ENCODE data around the gene UBE2R2.

UBE2R2 gene

GRCh38 chr9:33907347-33907746, 90.4 kb downstream of the UBE2R2 start:
- no peak overlapping the region for H2BK12ac ChIP-seq (ENCODE audit: low read length in 2 of 2)
- no peak overlapping the region for H2AK5ac ChIP-seq (ENCODE audit: low read length, severe bottlenecking)
- no peak overlapping the region for H2AFZ ChIP-seq (ENCODE audit: low read depth, low read length)
- 98% methylated on average over 2 of the region's 4 CpGs for WGBS
- H3K4ac ChIP-seq (ENCODE audit: low read depth in 1 of 2, low read length in 2 of 2), result no peak overlapping the region
- no peak overlapping the region for H2BK15ac ChIP-seq (ENCODE audit: low read depth, poor library complexity, severe bottlenecking)
- no peaks in the 10 kb centered on the region for H3K27me3 ChIP-seq (ENCODE audit: control insufficient read depth in 1 of 2, insufficient read depth in 1 of 2, low read length in 2 of 2)
- no peaks in the 10 kb centered on the region for H3K9me3 ChIP-seq (ENCODE audit: control insufficient read depth, low read length)
- no peak overlapping the region for H3K14ac ChIP-seq (ENCODE audit: low read length in 2 of 2)
- no peak overlapping the region for H4K8ac ChIP-seq (ENCODE audit: low read length)
- H3K4me2 ChIP-seq (ENCODE audit: low read length, poor library complexity, severe bottlenecking), result no peak overlapping the region
- H3K9ac ChIP-seq (ENCODE audit: low read length), result no peak overlapping the region
- H4K91ac ChIP-seq (ENCODE audit: low read length), result no peak overlapping the region
- no peak overlapping the region for H3K23ac ChIP-seq (ENCODE audit: low read length in 2 of 2)
- no peak overlapping the region for H2BK120ac ChIP-seq (ENCODE audit: low read depth, low read length)
- peaks cover 0 to 48% of the 10 kb centered on the region in 2 experiments for H3K36me3 ChIP-seq (ENCODE audit: control insufficient read depth in 1 of 2, insufficient read depth in 2 of 2, low read depth in 1 of 2, low read length in 2 of 2)
- peaks cover 2% of the 10 kb centered on the region for H3K4me1 ChIP-seq (ENCODE audit: control insufficient read depth, insufficient read depth, low read depth, low read length)
- DNase-seq, result no peak
- H3K79me1 ChIP-seq (replicated peaks; ENCODE audit: low read length, poor library complexity, severe bottlenecking), result peaks cover 18% of the 10 kb centered on the region
- no peak overlapping the region for H3K27ac ChIP-seq (ENCODE audit: low read length, poor library complexity, severe bottlenecking)
- H3K18ac ChIP-seq (ENCODE audit: low read depth in 1 of 2, low read length in 2 of 2), result no peak overlapping the region
- no peak overlapping the region for H3K4me3 ChIP-seq (ENCODE audit: insufficient read depth in 1 of 2, low read depth in 1 of 2, low read length in 2 of 2)
- H2BK5ac ChIP-seq (ENCODE audit: low read depth, low read length, poor library complexity, severe bottlenecking), result no peak overlapping the region

- H2BK5ac ChIP-seq (ENCODE audit: low read depth, low read length, poor library complexity, severe bottlenecking), result no peak overlapping the region
- H3K23ac ChIP-seq (ENCODE audit: low read length in 2 of 2), result no peak overlapping the region
- no peak overlapping the region for H2BK12ac ChIP-seq (ENCODE audit: low read length in 2 of 2)
- no peak overlapping the region for H3K4me3 ChIP-seq (ENCODE audit: insufficient read depth in 1 of 2, low read depth in 1 of 2, low read length in 2 of 2)
- H4K91ac ChIP-seq (ENCODE audit: low read length), result no peak overlapping the region
- 100% methylated on average over 3 of the region's 3 CpGs for WGBS
- H3K27me3 ChIP-seq (ENCODE audit: control insufficient read depth in 1 of 2, insufficient read depth in 1 of 2, low read length in 2 of 2), result no peaks in the 10 kb centered on the region
- H3K14ac ChIP-seq (ENCODE audit: low read length in 2 of 2), result no peak overlapping the region
- H3K36me3 ChIP-seq (ENCODE audit: control insufficient read depth in 1 of 2, insufficient read depth in 2 of 2, low read depth in 1 of 2, low read length in 2 of 2), result peaks cover 4 to 53% of the 10 kb centered on the region in 2 experiments
- H2BK120ac ChIP-seq (ENCODE audit: low read depth, low read length), result no peak overlapping the region
- H2BK15ac ChIP-seq (ENCODE audit: low read depth, poor library complexity, severe bottlenecking), result no peak overlapping the region
- no peak overlapping the region for H3K9ac ChIP-seq (ENCODE audit: low read length)
- no peaks in the 10 kb centered on the region for H3K9me3 ChIP-seq (ENCODE audit: control insufficient read depth, low read length)
- no peak overlapping the region for H2AFZ ChIP-seq (ENCODE audit: low read depth, low read length)
- H3K4me1 ChIP-seq (ENCODE audit: control insufficient read depth, insufficient read depth, low read depth, low read length), result peaks cover 2% of the 10 kb centered on the region
- no peak overlapping the region for H3K18ac ChIP-seq (ENCODE audit: low read depth in 1 of 2, low read length in 2 of 2)
- H3K79me1 ChIP-seq (replicated peaks; ENCODE audit: low read length, poor library complexity, severe bottlenecking), result peaks cover 18% of the 10 kb centered on the region
- no peak overlapping the region for H3K4me2 ChIP-seq (ENCODE audit: low read length, poor library complexity, severe bottlenecking)
- H3K27ac ChIP-seq (ENCODE audit: low read length, poor library complexity, severe bottlenecking), result no peak overlapping the region
- no peak overlapping the region for H2AK5ac ChIP-seq (ENCODE audit: low read length, severe bottlenecking)
- H3K4ac ChIP-seq (ENCODE audit: low read depth in 1 of 2, low read length in 2 of 2), result no peak overlapping the region
- DNase-seq, result no peak
- H4K8ac ChIP-seq (ENCODE audit: low read length), result no peak overlapping the region
These were observed 91.2 kb downstream of the UBE2R2 start for GRCh38 chr9:33908114-33908513.

- Histone ChIP-seq H3K36me3 (ENCODE audit: control insufficient read depth in 1 of 2, insufficient read depth in 2 of 2, low read depth in 1 of 2, low read length in 2 of 2) (peaks cover 6 to 53% of the 10 kb centered on the region in 2 experiments), H3K4me2 (ENCODE audit: low read length, poor library complexity, severe bottlenecking) (no peak overlapping the region)
- DNase-seq, result no peak
These were observed 91.8 kb downstream of the UBE2R2 start for GRCh38 chr9:33908749-33909148.

DNA sequence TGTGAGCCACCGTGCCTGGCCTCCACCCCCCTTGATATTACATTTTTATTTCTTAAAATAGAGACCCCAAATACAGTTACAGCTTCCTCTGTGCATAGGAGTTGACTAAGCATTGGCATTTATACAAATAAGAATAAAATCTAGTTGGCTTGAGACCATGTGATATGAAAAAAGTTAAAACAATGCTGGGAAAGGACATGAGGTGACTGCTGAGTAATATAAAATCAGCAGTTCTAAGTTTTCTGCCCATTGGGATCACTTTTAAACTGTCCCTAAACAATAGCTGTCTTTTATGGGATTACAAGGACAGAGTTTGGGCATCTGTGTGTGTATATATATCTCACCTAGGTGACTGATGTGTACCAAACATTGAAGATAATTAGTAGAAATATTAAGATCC, 96.6 kb downstream of the UBE2R2 start:
- no peak for DNase-seq
- Histone ChIP-seq H2BK15ac (ENCODE audit: low read depth, poor library complexity, severe bottlenecking) (no peak overlapping the region), H3K36me3 (ENCODE audit: control insufficient read depth in 1 of 2, insufficient read depth in 2 of 2, low read depth in 1 of 2, low read length in 2 of 2) (peaks cover 31 to 72% of the 10 kb centered on the region in 2 experiments), H2AK5ac (ENCODE audit: low read length, severe bottlenecking) (no peak overlapping the region), H2BK12ac (ENCODE audit: low read length in 2 of 2) (no peak overlapping the region), H3K4me1 (ENCODE audit: control insufficient read depth, insufficient read depth, low read depth, low read length) (no peaks in the 10 kb centered on the region), H2BK120ac (ENCODE audit: low read depth, low read length) (no peak overlapping the region), H3K18ac (ENCODE audit: low read depth in 1 of 2, low read length in 2 of 2) (no peak overlapping the region), H3K27me3 (ENCODE audit: control insufficient read depth in 1 of 2, insufficient read depth in 1 of 2, low read length in 2 of 2) (no peaks in the 10 kb centered on the region), H3K14ac (ENCODE audit: low read length in 2 of 2) (no peak overlapping the region), H3K4me2 (ENCODE audit: low read length, poor library complexity, severe bottlenecking) (no peak overlapping the region), H3K23ac (ENCODE audit: low read length in 2 of 2) (no peak overlapping the region), H3K4ac (ENCODE audit: low read depth in 1 of 2, low read length in 2 of 2) (no peak overlapping the region), H3K4me3 (ENCODE audit: insufficient read depth in 1 of 2, low read depth in 1 of 2, low read length in 2 of 2) (no peak overlapping the region), H4K91ac (ENCODE audit: low read length) (no peak overlapping the region), H3K9ac (ENCODE audit: low read length) (no peak overlapping the region), H3K79me1 (replicated peaks; ENCODE audit: low read length, poor library complexity, severe bottlenecking) (peaks cover 16% of the 10 kb centered on the region), H3K27ac (ENCODE audit: low read length, poor library complexity, severe bottlenecking) (no peak overlapping the region), H2BK5ac (ENCODE audit: low read depth, low read length, poor library complexity, severe bottlenecking) (no peak overlapping the region), H4K8ac (ENCODE audit: low read length) (no peak overlapping the region), H3K9me3 (ENCODE audit: control insufficient read depth, low read length) (no peaks in the 10 kb centered on the region), H2AFZ (ENCODE audit: low read depth, low read length) (no peak overlapping the region)
- no CpG with 5 or more reads among the region's 1 CpG for WGBS

More at GRCh38 chr9:33908749-33909148, 91.8 kb downstream of the UBE2R2 start:
- Histone ChIP-seq H3K14ac (ENCODE audit: low read length in 2 of 2) (no peak overlapping the region), H3K4ac (ENCODE audit: low read depth in 1 of 2, low read length in 2 of 2) (no peak overlapping the region), H2BK12ac (ENCODE audit: low read length in 2 of 2) (no peak overlapping the region), H3K27ac (ENCODE audit: low read length, poor library complexity, severe bottlenecking) (no peak overlapping the region), H2BK15ac (ENCODE audit: low read depth, poor library complexity, severe bottlenecking) (no peak overlapping the region), H2BK120ac (ENCODE audit: low read depth, low read length) (no peak overlapping the region), H4K8ac (ENCODE audit: low read length) (no peak overlapping the region), H3K23ac (ENCODE audit: low read length in 2 of 2) (no peak overlapping the region), H3K79me1 (replicated peaks; ENCODE audit: low read length, poor library complexity, severe bottlenecking) (peaks cover 15% of the 10 kb centered on the region), H4K91ac (ENCODE audit: low read length) (no peak overlapping the region), H3K4me3 (ENCODE audit: insufficient read depth in 1 of 2, low read depth in 1 of 2, low read length in 2 of 2) (no peak overlapping the region), H2AFZ (ENCODE audit: low read depth, low read length) (no peak overlapping the region), H3K9me3 (ENCODE audit: control insufficient read depth, low read length) (no peaks in the 10 kb centered on the region), H3K27me3 (ENCODE audit: control insufficient read depth in 1 of 2, insufficient read depth in 1 of 2, low read length in 2 of 2) (no peaks in the 10 kb centered on the region), H2BK5ac (ENCODE audit: low read depth, low read length, poor library complexity, severe bottlenecking) (no peak overlapping the region), H3K4me1 (ENCODE audit: control insufficient read depth, insufficient read depth, low read depth, low read length) (peaks cover 2% of the 10 kb centered on the region), H2AK5ac (ENCODE audit: low read length, severe bottlenecking) (no peak overlapping the region), H3K18ac (ENCODE audit: low read depth in 1 of 2, low read length in 2 of 2) (no peak overlapping the region), H3K9ac (ENCODE audit: low read length) (no peak overlapping the region)
- WGBS, result 100% methylated on average over 2 of the region's 4 CpGs
